Activated CD8-positive, alpha-beta memory T cell treated with anti-CD3 and anti-CD28 coated beads, Interleukin-2, amount 50 U/mL, for 4 hours (primary cell): ENCODE data around the gene SIM2.

Experiments
- DNase-seq: peaks from one replicate; pipeline ENCODE4 v3.0.0-alpha.2; 2020

The SIM2 gene

GRCh38 chr21:36700971-36701755 lies 2.2 kb downstream of the SIM2 start:
- DNase-seq = no peak

DNA sequence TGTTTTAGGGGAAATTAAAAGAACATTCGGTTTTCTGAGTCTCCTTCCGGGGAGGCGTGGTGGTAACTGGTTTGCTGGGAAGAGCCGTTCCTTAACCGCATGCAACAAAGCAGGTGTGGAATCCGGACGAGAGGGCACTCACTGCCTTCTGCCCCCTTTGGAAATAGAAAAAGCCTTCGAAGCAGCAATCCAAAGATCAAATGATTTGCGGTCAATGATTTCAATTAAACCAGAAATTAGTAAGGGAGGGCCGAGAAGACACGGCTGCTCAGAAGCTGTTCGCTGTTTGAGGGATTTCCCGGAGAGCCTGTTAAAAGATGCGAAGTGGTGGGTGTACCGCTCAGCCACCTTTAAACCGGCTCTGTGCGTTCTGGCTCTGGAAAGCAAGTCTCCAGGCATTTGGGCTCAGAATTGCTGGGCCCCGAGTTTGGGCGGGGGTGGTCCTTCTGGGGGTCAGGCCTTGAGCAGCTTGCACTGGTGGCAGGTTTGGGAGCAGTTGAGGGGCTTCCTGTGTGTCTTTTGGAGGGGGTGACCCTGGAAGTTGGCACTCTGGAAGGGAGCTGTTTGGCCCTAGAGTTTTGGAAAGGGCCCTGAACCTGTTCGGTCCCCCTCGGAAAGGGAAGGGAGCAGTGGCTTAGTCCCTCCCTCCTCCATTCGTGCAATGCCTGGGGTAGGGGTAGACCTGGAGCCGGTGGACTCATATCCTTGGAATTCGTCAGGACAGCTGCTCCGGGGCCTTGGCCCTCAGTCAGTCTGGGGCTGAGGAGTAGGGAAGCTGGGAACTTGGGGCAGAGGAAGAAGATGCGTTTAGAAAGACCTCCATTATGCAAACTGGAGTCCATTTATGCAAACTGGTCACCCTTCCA lies 3.1 kb downstream of the SIM2 start:
- DNase-seq = no peak

GRCh38 chr21:36702622-36702968 lies 3.7 kb downstream of the SIM2 start:
- no peak for DNase-seq

GRCh38 chr21:36703123-36703522 lies 4.2 kb downstream of the SIM2 start:
- DNase-seq = no peak

- no peak for DNase-seq
Measured at GRCh38 chr21:36703626-36704280, 4.8 kb downstream of the SIM2 start.

DNA sequence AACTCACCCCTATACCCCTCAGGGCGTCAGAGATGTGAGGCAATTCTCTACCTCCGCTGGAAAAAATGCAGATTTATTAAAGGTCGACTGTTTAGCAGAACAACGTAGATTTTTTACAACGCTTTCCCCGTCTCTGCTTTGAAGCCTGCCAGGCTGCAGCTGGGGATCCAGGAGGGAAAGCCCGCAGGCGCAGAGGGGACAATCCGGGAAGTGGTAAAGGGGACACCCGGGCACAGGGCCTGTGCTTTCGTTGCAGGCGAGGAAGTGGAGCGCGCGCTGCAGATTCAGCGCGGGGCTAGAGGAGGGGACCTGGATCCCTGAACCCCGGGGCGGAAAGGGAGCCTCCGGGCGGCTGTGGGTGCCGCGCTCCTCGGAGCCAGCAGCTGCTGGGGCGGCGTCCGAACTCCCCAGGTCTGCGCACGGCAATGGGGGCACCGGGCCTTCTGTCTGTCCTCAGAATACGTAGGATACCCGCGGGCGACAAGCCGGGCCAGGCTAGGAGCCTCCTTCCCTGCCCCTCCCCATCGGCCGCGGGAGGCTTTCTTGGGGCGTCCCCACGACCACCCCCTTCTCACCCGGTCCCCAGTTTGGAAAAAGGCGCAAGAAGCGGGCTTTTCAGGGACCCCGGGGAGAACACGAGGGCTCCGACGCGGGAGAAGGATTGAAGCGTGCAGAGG lies 5.5 kb downstream of the SIM2 start:
- no peak for DNase-seq

GRCh38 chr21:36704958-36705678 lies 6.2 kb downstream of the SIM2 start:
- DNase-seq = no peak

DNA sequence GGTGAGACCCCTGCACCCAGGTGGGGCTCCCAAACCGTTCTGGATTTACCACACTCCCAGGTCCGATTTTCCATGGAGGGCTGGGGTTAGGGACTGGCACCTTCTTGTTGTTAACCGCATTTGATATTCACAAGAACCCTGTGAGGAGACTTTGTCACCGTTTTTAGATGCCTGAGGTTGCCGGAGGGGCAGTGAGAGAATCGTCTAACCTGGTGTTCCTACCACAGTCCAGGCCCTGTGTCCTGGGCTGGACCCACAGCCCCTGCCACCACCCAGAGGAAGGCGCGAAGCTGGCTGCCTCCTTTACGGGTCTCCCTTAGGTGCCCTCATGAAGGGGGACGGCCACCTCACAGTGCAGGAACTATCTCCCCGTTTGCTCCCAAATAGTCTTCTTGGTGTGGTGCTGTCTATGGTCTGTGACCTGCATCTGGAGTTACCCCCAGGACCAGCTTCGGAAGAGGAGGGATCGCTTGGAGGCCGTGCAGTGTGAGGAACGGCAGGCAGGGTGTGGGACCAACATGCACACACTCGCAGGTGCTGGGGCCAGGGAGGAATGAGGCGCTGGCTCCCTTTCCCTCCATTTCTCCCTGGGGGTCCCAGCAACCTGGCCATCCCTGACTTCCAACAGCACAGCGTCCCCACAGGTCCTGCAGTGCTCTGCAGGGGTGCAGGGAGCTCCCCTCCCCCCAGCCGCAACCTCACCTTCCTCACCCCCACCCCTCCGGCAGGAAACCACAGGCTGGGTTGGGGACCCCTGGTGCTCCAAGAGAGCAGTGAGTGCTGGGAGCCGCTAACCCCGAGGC lies 7.0 kb downstream of the SIM2 start:
- no peak for DNase-seq

DNA sequence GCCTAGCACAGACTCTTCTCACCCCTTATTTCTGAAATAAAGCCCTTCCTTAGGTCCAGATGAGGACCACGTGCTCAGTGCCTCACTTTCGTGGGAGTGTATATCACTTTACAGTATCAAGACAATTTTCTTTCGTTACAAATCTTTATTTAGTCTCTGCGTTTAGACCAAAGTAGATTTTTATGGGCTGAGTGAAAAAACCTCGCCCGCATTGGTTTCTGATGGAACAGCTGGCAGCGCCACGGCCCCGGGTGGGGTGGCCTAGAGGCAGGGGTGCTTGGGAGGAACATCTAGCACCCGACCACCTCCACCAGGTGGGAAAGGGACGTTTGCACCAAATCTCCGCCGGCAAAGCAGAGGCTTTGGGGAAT lies 7.6 kb downstream of the SIM2 start:
- no peak for DNase-seq

DNA sequence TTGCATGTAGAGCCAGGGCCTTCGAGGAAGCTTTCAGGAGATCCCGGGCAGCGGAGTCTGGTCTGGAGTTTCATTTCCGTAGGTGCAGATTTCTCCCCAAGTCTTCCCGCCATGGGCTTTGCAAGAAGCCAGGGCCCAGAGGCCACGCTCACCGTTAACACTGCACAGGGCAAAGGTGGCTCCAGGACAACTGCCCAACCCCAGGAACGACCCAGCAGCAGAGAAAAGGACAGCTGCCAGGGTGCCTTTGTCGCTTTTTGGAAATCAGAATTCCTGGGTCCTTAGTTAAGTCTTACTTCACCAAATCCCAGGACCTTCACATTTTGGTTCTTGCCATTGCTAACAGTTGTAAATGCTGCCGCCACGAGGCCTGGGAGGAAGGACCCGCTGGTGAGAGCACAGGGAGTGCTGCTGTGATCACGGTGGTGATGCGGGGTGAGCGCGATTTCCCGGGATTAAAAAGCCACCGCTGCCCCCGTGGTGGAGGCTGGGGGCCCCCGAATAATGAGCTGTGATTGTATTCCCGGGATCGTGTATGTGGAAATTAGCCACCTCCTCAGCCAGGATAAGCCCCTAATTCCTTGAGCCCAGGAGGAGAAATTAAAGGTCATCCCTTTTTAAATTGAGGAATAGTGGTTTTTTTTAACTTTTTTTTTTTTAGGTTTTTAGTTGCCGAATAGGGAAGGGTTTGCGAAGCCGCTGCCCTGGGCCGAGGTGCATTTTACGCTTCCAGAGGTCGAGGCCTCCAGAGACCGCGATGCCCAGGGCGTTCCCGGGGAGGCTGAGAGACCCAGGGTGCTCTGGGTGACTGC lies 8.2 kb downstream of the SIM2 start:
- DNase-seq = no peak

DNA sequence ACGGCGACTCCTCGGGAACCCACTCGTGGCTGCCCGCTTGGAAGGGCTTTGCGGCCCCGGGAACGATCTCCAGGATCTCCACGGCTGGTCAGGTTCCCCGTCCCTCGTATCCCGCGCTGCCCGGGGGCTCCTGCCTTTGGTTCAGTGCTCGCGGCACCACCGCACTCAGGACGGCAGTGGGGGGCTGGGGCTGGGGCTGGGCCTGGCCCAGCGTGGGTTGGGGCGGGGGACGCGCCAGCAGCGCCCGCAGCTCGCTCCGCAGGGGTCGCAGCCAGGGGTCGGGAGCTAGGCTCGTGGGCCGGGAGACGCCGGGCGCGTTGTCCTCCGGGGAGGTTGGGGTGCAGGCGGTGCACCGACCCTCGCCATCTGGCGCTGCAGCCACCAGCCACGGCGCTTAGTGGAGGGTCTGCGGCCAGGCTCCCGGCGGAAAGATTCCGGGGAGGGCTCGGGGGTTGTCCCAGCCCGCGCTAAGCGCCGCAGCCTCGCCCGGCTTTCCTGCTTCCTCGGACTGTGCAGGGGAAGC lies 8.9 kb downstream of the SIM2 start:
- DNase-seq = no peak

GRCh38 chr21:36708286-36709029 lies 9.5 kb downstream of the SIM2 start:
- DNase-seq = no peak

DNA sequence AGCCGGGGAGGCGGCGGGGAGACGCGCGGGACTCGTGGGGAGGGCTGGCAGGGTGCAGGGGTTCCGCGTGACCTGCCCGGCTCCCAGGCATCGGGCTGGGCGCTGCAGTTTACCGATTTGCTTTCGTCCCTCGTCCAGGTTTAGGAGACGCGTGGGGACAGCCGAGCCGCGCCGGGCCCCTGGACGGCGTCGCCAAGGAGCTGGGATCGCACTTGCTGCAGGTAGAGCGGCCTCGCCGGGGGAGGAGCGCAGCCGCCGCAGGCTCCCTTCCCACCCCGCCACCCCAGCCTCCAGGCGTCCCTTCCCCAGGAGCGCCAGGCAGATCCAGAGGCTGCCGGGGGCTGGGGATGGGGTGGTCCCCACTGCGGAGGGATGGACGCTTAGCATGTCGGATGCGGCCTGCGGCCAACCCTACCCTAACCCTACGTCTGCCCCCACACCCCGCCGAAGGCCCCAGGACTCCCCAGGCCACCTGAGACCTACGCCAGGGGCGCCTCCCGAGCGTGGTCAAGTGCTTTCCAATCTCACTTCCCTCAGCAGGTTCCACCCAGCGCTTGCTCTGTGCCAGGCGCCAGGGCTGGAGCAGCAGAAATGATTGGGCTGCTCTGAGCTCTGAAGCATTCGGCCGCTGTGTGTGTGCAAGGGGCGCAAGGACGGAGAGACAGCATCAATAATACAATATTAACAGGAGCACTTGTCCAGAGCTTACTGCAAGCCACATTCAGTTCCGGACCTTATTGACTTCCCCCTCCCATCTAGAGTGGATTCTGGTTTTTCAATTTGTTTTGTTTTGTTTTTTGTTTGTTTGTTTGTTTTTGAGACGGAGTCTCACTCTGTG lies 10.3 kb downstream of the SIM2 start:
- DNase-seq = no peak

DNA sequence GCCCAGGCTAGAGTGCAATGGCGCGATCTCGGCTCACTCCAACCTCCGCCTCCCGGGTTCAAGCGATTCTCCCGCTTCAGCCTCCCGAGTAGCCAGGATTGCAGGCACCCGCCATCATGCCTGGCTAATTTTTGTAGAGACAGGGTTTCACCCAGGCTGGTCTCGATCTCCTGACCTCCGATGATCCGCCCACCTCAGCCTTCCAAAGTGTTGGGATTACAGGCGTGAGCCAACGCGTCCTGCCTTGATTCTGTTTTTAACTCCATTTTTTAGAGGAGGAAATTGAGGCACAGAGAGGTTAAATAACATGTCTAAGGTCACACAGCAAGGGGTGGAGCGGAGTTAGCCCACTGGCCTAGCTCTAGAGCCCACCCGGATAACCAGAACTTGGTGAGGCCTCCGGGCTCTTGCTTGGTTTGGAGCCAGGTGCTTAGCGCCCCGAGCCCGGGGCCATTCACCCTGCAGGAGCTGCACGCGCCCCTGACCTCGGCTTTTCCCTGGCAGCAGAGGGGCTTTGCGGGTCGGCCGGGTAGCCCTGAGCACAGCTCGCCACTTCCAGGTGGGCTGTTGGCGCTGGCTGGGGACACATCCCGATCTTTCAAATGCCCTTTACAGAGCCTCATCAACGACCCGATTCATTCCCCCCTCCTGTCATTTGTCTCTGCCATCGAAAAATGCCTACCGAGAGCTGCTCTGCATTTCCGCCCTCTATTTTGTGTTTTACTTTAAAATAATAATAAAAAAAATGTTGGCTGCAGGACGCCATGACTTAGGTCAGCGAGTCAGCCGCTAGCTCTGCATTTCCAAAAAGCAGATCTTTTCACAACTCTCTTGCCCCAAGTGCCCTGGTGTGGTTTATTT lies 11.2 kb downstream of the SIM2 start:
- no peak for DNase-seq

DNA sequence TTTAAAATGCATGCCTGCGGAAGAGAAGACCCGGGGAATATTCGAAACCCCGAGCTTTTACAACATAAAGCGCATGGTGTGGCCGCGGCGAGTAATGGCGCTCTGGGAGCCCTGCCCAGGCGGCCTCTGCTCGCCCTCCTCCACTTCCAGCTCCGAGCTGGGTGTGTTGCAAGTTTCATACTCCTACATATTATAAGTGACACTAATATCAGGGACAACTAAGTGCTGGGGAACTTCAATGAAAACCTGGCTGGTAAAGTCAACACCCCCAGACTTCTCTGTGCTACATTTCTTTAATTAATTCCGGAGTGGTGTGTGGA lies 11.8 kb downstream of the SIM2 start:
- no peak for DNase-seq

DNA sequence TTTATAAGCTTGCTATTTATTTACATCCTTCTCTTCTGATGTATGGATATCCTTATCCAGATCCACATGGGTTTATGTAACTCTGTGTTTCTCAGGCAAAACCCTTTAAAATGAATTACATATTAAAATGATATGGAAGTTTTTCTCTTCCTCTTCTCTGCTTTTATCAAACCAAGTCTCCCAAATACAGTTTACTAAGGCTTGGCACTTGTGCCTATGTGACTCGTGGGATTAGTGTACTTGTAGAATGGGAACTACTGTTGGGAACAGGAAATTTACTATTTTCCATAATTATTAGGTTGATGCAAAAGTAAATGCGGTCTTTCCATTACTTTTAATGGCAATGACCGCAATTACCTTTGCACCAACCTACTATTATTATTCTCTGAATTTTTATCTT lies 14.8 kb downstream of the SIM2 start:
- no peak for DNase-seq

GRCh38 chr21:36716387-36716786 lies 17.5 kb downstream of the SIM2 start:
- no peak for DNase-seq

DNA sequence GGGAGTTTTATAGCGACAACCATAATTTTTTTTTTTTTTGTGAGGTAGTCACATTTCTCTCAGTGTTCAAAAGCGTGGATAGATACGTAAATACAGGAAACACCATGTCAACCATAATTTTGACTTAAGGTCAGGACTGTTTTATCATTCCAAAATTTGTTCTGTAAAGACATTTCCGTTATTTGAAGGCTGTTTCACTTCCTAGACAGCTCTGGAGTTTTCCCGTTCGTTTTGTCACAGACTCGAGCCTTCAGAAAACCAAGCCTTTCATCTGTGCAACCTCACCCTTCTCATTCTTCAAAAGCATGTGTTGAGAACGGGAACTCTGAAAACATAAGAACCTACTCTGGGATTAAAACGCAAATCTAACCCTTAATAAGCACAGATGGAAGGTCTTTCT lies 17.9 kb downstream of the SIM2 start:
- DNase-seq = no peak
